ENCODE results near the gene SULT1C2. TPM values are rescaled to one million over a fixed set of nuclear protein-coding genes. Genes with fewer than 3 reads are reported as not detected.

SULT1C2 gene
- total and polyA plus RNA-seq, 9 of the 15 experiments (the other 6 are each of a cell fraction or from before 2014, with no cell fraction given), result 0.22 TPM; not detected in 8

GRCh38 chr2:108293850-108294249 is 5.2 kb downstream of the SULT1C2 start (continued):
- TF ChIP-seq, protein P1, sequence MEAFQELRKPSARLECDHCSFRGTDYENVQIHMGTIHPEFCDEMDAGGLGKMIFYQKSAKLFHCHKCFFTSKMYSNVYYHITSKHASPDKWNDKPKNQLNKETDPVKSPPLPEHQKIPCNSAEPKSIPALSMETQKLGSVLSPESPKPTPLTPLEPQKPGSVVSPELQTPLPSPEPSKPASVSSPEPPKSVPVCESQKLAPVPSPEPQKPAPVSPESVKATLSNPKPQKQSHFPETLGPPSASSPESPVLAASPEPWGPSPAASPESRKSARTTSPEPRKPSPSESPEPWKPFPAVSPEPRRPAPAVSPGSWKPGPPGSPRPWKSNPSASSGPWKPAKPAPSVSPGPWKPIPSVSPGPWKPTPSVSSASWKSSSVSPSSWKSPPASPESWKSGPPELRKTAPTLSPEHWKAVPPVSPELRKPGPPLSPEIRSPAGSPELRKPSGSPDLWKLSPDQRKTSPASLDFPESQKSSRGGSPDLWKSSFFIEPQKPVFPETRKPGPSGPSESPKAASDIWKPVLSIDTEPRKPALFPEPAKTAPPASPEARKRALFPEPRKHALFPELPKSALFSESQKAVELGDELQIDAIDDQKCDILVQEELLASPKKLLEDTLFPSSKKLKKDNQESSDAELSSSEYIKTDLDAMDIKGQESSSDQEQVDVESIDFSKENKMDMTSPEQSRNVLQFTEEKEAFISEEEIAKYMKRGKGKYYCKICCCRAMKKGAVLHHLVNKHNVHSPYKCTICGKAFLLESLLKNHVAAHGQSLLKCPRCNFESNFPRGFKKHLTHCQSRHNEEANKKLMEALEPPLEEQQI (IDR thresholded peaks at IDR 0.05), result no peak
- TF ChIP-seq NR2C2 (CRISPR knock-in tag; IDR thresholded peaks at IDR 0.05) (no peak), NR2C2 (tag; IDR thresholded peaks at IDR 0.05) (no peak), SNAPC5 (CRISPR knock-in tag; IDR thresholded peaks at IDR 0.05) (no peak), XRCC3 (IDR thresholded peaks at IDR 0.05) (no peak), ETS2 (tag; IDR thresholded peaks at IDR 0.05; ENCODE audit: borderline replicate concordance, poor library complexity, severe bottlenecking) (no peak), SMARCA5 (IDR thresholded peaks at IDR 0.05) (no peak), HMG20A (CRISPR knock-in tag; conservative IDR thresholded peaks at IDR 0.05) (no peak)
- TF ChIP-seq, protein P2, sequence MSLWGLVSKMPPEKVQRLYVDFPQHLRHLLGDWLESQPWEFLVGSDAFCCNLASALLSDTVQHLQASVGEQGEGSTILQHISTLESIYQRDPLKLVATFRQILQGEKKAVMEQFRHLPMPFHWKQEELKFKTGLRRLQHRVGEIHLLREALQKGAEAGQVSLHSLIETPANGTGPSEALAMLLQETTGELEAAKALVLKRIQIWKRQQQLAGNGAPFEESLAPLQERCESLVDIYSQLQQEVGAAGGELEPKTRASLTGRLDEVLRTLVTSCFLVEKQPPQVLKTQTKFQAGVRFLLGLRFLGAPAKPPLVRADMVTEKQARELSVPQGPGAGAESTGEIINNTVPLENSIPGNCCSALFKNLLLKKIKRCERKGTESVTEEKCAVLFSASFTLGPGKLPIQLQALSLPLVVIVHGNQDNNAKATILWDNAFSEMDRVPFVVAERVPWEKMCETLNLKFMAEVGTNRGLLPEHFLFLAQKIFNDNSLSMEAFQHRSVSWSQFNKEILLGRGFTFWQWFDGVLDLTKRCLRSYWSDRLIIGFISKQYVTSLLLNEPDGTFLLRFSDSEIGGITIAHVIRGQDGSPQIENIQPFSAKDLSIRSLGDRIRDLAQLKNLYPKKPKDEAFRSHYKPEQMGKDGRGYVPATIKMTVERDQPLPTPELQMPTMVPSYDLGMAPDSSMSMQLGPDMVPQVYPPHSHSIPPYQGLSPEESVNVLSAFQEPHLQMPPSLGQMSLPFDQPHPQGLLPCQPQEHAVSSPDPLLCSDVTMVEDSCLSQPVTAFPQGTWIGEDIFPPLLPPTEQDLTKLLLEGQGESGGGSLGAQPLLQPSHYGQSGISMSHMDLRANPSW (CRISPR knock-in tag; IDR thresholded peaks at IDR 0.05), result no peak
- TF ChIP-seq, protein P3, sequence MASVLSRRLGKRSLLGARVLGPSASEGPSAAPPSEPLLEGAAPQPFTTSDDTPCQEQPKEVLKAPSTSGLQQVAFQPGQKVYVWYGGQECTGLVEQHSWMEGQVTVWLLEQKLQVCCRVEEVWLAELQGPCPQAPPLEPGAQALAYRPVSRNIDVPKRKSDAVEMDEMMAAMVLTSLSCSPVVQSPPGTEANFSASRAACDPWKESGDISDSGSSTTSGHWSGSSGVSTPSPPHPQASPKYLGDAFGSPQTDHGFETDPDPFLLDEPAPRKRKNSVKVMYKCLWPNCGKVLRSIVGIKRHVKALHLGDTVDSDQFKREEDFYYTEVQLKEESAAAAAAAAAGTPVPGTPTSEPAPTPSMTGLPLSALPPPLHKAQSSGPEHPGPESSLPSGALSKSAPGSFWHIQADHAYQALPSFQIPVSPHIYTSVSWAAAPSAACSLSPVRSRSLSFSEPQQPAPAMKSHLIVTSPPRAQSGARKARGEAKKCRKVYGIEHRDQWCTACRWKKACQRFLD (CRISPR knock-in tag; IDR thresholded peaks at IDR 0.05), result no peak
